GM15510 (cell line): ENCODE data around the gene LRRC10.
A peak's percentile ranks its signal among the peaks of the same experiment; 100 is the strongest.

Source experiments
- POLR2A ChIP-seq: IDR thresholded peaks from 3 replicates; pipeline ENCODE4 v1.6.1; 2011; ENCODE audit warnings: borderline replicate concordance; ENCODE audit not compliant: insufficient read length; ENCODE audit errors: extremely low read depth

Gene LRRC10

GRCh38 chr12:69598174-69598753, 12.4 kb downstream of the LRRC10 start:
- TF ChIP-seq POLR2A = no peak

- no peak for TF ChIP-seq POLR2A
Observed at GRCh38 chr12:69595689-69596088, 15.0 kb downstream of the LRRC10 start.

- TF ChIP-seq POLR2A = no peak
Observed at GRCh38 chr12:69589082-69589481, 21.6 kb downstream of the LRRC10 start.

- no peak for TF ChIP-seq POLR2A
Observed at GRCh38 chr12:69588527-69588926, 22.2 kb downstream of the LRRC10 start.

- TF ChIP-seq POLR2A = peak; percentile 94
Observed at GRCh38 chr12:69585189-69586062, 25.3 kb downstream of the LRRC10 start, which contains the start of gene CCT2. Gene CCT2 (plus strand): TSS chr12:69585459. CDS start chr12:69585522, 63 bp downstream.

GRCh38 chr12:69583203-69583602, 27.5 kb downstream of the LRRC10 start:
- TF ChIP-seq POLR2A = no peak

- TF ChIP-seq POLR2A = no peak
Observed at GRCh38 chr12:69580074-69580473, 30.6 kb downstream of the LRRC10 start.

GRCh38 chr12:69579029-69579428, 31.7 kb downstream of the LRRC10 start:
- TF ChIP-seq POLR2A = no peak

GRCh38 chr12:69578283-69578682, 32.4 kb downstream of the LRRC10 start:
- no peak for TF ChIP-seq POLR2A

GRCh38 chr12:69575346-69575745, 35.4 kb downstream of the LRRC10 start:
- TF ChIP-seq POLR2A = no peak

- no peak for TF ChIP-seq POLR2A
Observed at GRCh38 chr12:69570545-69571399, 39.9 kb downstream of the LRRC10 start.

GRCh38 chr12:69570000-69570516, 40.6 kb downstream of the LRRC10 start:
- no peak for TF ChIP-seq POLR2A

GRCh38 chr12:69569236-69569635, 41.5 kb downstream of the LRRC10 start:
- no peak for TF ChIP-seq POLR2A

GRCh38 chr12:69566603-69567002, 44.1 kb downstream of the LRRC10 start:
- TF ChIP-seq POLR2A = no peak

GRCh38 chr12:69563166-69563762, 47.4 kb downstream of the LRRC10 start:
- no peak for TF ChIP-seq POLR2A
